GM12874 (cell line): ENCODE measurements around the gene CES2.

Experiments used
- CTCF ChIP-seq: IDR thresholded peaks from 2 replicates; pipeline ENCODE4 v1.5.1; 2011; ENCODE audit warnings: low read depth, mild to moderate bottlenecking, control low read depth, low read length, moderate library complexity; ENCODE audit not compliant: insufficient read depth

The CES2 gene

GRCh38 chr16:66979011-66979717 lies 43.8 kb downstream of the CES2 start:
- TF ChIP-seq CTCF, result no peak

- TF ChIP-seq CTCF, result no peak
Measured at GRCh38 chr16:66983033-66983432, 47.7 kb downstream of the CES2 start.

- no peak for TF ChIP-seq CTCF
Measured at GRCh38 chr16:66984892-66985311, 49.6 kb downstream of the CES2 start.

- TF ChIP-seq CTCF, result no peak
Measured at GRCh38 chr16:66986559-66986958, 51.2 kb downstream of the CES2 start.

GRCh38 chr16:66988197-66988788 lies 53.0 kb downstream of the CES2 start, which contains the start of gene CES4A:
CES4A (plus strand) TSS chr16:66988589; CDS start chr16:66988773, 184 bp downstream.
- TF ChIP-seq CTCF, result no peak

- no peak for TF ChIP-seq CTCF
Measured at GRCh38 chr16:66991545-66992077, 56.3 kb downstream of the CES2 start.
